Adrenal gland (tissue), 5 donors: Measurements from ENCODE around the gene INTS15.

Source experiments
- POLR2A ChIP-seq, 2 donors: fragments of 450-650 bp; IDR thresholded peaks; one replicate each; pipeline ENCODE4 v1.6.1; 2017; ENCODE audit warnings: antibody characterized with exemption in 2 of 2, mild to moderate bottlenecking in 2 of 2, moderate library complexity in 1 of 2
- TF ChIP-seq, protein P1 (sequence below), 6 experiments: fragments of 450-650 bp in 4 of 6; fragments of 200-600 bp in 2 of 6; sonication (generic) in 1 of 6; IDR thresholded peaks; 1 replicate in 5 of 6; 2 replicates in 1 of 6; pipeline versions ENCODE4 v1.5.1 to v1.8.0; 2016 to 2021; ENCODE audit warnings: antibody characterized with exemption in 6 of 6, mild to moderate bottlenecking in 2 of 6, moderate library complexity in 1 of 6
- donor health status: DM: no; HTN: no; CAD: no.

DNA sequence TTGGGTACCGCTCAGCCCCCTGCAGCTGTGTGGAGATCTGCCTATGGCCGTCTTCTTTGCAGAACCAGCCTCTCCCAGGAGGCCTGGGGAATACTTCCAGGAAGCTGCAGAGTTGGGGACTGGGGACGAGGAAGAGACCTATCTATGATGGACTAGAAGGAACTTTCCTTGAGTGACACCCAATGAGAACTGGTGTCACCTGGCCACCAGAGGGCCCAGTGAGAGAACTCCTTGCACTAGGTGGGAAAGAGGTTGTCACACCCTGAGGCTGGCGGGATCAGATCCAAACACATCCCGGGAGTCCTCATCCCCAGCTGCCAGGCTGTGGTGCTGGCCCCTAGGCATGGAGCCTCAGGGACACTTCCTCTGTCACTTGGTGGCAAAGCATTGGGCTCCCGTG, 33.6 kb upstream of the INTS15 start:
- TF ChIP-seq, protein P1, sequence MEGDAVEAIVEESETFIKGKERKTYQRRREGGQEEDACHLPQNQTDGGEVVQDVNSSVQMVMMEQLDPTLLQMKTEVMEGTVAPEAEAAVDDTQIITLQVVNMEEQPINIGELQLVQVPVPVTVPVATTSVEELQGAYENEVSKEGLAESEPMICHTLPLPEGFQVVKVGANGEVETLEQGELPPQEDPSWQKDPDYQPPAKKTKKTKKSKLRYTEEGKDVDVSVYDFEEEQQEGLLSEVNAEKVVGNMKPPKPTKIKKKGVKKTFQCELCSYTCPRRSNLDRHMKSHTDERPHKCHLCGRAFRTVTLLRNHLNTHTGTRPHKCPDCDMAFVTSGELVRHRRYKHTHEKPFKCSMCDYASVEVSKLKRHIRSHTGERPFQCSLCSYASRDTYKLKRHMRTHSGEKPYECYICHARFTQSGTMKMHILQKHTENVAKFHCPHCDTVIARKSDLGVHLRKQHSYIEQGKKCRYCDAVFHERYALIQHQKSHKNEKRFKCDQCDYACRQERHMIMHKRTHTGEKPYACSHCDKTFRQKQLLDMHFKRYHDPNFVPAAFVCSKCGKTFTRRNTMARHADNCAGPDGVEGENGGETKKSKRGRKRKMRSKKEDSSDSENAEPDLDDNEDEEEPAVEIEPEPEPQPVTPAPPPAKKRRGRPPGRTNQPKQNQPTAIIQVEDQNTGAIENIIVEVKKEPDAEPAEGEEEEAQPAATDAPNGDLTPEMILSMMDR (IDR thresholded peaks at IDR 0.05) = peak in 1 of 6 experiments; percentile 4
- no peak for TF ChIP-seq POLR2A (IDR thresholded peaks at IDR 0.05)
